ENCODE results near the gene PIM1.

DNA sequence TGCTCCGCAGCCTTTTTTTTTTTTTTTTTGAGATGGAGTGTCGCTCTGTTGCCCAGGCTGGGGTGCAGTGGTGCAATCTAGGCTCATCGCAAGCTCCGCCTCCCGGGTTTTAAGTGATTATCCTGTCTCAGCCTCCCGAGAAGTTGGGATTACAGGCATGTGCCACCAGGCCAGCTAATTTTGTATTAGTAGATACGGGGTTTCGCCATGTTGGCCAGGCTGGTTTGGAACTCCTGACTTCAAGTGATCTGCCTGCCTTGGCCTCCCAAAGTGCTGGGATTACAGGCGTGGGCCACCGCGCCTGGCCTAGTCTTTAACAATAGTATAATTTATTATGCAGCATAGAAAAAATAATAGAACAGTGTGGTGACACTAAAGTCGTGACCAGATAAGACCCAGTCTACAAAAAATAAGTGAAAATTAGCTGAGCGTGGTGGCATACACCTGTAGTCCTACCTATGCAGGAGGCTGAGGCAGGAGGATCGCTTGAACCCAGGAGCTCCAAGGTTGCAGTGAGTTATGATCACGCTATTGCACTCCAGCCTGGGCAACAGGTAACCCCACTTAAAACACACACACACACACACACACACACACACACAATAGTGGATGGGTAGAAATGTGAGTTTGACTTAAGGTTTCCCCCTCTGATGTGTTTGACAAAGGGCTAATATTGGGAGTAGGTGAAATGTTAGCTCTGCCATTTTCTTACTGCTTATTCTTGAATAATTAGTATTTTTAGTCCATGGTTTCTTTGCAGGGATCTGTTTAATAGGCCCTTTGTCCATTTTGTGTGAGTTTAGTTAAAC lies 6.5 kb downstream of the PIM1 start:
- TF ChIP-seq EZH2phosphoT487 (IDR thresholded peaks at IDR 0.05; ENCODE audit: borderline replicate concordance, low read depth, low read length), result no peak
- TF ChIP-seq, protein P1, sequence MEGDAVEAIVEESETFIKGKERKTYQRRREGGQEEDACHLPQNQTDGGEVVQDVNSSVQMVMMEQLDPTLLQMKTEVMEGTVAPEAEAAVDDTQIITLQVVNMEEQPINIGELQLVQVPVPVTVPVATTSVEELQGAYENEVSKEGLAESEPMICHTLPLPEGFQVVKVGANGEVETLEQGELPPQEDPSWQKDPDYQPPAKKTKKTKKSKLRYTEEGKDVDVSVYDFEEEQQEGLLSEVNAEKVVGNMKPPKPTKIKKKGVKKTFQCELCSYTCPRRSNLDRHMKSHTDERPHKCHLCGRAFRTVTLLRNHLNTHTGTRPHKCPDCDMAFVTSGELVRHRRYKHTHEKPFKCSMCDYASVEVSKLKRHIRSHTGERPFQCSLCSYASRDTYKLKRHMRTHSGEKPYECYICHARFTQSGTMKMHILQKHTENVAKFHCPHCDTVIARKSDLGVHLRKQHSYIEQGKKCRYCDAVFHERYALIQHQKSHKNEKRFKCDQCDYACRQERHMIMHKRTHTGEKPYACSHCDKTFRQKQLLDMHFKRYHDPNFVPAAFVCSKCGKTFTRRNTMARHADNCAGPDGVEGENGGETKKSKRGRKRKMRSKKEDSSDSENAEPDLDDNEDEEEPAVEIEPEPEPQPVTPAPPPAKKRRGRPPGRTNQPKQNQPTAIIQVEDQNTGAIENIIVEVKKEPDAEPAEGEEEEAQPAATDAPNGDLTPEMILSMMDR (conservative IDR thresholded peaks at IDR 0.05; ENCODE audit: low read length), result no peak
